Measurements from ENCODE around the gene SFSWAP.

The SFSWAP gene

DNA sequence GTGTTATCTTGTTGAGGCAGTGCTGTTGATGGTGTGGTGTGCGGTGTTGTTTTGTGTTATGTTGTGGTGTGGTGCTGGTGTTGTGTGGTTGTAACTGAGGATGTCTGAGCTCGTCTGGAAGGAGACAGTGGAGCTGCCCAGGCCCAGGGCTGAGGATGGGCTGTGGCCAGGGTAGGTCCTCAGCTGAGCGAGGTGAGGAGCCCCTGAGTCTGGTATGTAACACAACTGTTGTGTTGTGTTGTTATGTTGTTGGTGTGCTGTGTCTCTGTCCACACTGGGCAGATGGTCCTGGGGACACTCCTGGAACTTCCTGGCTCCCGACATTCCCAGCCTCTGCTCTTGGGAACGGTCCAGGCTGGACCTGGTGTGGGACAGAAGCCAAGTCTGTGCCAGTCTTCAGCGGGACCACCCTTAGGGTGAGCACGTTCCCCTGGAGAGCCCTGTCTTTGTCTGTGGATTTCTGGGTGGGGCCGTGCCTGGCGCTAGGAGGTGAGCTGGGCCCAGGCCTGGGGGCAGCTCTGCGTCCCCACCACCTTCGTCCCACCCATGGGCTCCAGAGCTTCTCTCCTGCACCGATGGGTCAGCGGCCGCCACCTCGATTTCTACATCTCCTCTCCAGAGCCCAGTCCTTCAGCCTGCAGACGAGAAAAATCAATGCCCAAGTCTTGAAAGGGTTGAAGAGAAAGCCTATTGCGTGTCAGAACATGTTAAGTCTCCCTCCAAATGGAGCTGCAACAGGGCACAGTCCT, 27.4 kb upstream of the SFSWAP start:
- TF ChIP-seq TEAD4 (IDR thresholded peaks at IDR 0.05) (no peak), TAF1 (IDR thresholded peaks at IDR 0.05; ENCODE audit: low read depth) (no peak), RAD21 (IDR thresholded peaks at IDR 0.05; ENCODE audit: low read depth) (no peak), EGR1 (IDR thresholded peaks at IDR 0.05) (no peak), FOXM1 (IDR thresholded peaks at IDR 0.05; ENCODE audit: borderline replicate concordance, low read depth) (no peak), CREB1 (IDR thresholded peaks at IDR 0.05; ENCODE audit: low read depth) (no peak), CEBPB (IDR thresholded peaks at IDR 0.05) (no peak), EP300 (IDR thresholded peaks at IDR 0.05; ENCODE audit: borderline replicate concordance) (no peak), TCF12 (IDR thresholded peaks at IDR 0.05; ENCODE audit: low read depth) (no peak), YY1 (IDR thresholded peaks at IDR 0.05; ENCODE audit: low read depth) (no peak), ZBTB7A (IDR thresholded peaks at IDR 0.05; ENCODE audit: low read depth) (no peak), NFIC (IDR thresholded peaks at IDR 0.05) (no peak)
- TF ChIP-seq, protein P1, sequence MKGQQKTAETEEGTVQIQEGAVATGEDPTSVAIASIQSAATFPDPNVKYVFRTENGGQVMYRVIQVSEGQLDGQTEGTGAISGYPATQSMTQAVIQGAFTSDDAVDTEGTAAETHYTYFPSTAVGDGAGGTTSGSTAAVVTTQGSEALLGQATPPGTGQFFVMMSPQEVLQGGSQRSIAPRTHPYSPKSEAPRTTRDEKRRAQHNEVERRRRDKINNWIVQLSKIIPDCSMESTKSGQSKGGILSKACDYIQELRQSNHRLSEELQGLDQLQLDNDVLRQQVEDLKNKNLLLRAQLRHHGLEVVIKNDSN (IDR thresholded peaks at IDR 0.05) = no peak
- TF ChIP-seq, protein P2, sequence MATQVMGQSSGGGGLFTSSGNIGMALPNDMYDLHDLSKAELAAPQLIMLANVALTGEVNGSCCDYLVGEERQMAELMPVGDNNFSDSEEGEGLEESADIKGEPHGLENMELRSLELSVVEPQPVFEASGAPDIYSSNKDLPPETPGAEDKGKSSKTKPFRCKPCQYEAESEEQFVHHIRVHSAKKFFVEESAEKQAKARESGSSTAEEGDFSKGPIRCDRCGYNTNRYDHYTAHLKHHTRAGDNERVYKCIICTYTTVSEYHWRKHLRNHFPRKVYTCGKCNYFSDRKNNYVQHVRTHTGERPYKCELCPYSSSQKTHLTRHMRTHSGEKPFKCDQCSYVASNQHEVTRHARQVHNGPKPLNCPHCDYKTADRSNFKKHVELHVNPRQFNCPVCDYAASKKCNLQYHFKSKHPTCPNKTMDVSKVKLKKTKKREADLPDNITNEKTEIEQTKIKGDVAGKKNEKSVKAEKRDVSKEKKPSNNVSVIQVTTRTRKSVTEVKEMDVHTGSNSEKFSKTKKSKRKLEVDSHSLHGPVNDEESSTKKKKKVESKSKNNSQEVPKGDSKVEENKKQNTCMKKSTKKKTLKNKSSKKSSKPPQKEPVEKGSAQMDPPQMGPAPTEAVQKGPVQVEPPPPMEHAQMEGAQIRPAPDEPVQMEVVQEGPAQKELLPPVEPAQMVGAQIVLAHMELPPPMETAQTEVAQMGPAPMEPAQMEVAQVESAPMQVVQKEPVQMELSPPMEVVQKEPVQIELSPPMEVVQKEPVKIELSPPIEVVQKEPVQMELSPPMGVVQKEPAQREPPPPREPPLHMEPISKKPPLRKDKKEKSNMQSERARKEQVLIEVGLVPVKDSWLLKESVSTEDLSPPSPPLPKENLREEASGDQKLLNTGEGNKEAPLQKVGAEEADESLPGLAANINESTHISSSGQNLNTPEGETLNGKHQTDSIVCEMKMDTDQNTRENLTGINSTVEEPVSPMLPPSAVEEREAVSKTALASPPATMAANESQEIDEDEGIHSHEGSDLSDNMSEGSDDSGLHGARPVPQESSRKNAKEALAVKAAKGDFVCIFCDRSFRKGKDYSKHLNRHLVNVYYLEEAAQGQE (IDR thresholded peaks at IDR 0.05; ENCODE audit: low read depth) = no peak
- TF ChIP-seq, protein P3, sequence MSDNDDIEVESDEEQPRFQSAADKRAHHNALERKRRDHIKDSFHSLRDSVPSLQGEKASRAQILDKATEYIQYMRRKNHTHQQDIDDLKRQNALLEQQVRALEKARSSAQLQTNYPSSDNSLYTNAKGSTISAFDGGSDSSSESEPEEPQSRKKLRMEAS (IDR thresholded peaks at IDR 0.05) = no peak

DNA sequence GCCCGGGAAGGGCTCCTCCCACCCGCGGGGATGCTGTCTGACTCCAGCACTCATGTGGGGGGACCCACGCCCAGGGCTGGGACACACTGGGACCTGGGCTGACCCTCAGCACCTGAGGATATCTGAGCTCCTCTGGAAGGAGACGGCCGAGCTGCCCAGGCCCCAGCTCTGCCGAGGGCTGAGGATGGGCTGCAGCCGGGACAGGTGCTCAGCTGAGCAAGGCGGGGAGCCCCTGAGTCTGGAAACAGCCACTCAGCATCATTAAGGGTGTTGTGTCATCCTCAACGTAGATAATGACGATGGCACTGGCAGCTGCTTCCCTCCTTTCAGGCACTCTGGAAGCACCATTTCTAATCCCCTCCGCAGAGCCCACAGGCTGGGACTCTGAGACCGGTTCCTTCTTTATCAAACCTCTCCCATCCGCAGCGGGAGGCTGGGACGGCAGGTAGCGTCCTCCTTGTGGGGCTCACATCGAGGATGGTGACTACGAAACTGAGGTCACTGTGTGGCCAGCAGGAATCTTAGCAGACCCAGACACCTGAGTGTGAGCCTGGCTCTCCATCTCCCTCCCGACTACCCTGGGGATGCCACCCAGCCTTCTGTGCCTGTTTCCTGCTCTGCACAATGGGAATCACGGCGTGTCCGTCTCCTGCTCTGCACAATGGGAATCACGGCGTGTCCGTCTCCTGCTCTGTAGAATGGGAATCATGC, 26.7 kb upstream of the SFSWAP start:
- TF ChIP-seq RAD21 (IDR thresholded peaks at IDR 0.05; ENCODE audit: low read depth) (no peak), NFIC (IDR thresholded peaks at IDR 0.05) (no peak), YY1 (IDR thresholded peaks at IDR 0.05; ENCODE audit: low read depth) (no peak)

DNA sequence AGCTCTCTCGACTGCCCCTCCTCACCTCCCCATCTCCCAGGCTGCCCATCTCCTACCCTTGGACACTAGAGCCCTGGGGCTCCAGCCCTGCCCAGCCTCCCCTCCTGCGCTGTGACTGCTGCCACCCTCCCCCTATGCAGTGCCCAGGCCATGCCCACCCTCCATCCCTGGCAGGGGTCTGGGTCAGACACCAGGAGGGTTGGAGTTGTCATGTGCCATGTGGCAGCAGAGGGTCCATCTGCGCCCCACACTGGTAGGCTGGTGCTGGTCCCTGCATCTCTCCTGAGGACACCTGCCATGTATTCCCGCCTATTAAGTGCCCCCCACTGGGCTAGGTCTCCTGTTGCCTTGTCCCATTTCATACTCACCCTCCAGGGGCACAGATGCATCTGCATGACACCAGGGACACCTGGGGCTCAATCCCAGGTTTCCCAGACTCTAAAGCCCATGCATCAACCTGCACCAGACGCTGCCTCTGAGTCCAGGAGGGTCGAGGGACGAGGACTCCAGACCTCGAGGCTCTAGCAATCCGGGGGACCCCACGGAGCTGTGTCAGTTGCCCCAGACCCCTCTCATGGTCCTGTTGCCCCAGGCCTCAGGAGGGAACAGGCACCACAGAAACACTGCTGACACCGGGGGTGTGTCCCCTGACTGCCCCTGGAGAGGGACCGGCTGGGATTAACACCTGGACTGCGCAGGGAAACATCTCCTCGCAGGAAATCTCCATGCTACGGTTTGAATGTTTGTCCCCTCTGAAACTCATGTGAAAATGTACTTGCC, 23.4 kb upstream of the SFSWAP start:
- TF ChIP-seq EP300 (IDR thresholded peaks at IDR 0.05; ENCODE audit: borderline replicate concordance) (no peak), FOXM1 (IDR thresholded peaks at IDR 0.05; ENCODE audit: borderline replicate concordance, low read depth) (no peak)

DNA sequence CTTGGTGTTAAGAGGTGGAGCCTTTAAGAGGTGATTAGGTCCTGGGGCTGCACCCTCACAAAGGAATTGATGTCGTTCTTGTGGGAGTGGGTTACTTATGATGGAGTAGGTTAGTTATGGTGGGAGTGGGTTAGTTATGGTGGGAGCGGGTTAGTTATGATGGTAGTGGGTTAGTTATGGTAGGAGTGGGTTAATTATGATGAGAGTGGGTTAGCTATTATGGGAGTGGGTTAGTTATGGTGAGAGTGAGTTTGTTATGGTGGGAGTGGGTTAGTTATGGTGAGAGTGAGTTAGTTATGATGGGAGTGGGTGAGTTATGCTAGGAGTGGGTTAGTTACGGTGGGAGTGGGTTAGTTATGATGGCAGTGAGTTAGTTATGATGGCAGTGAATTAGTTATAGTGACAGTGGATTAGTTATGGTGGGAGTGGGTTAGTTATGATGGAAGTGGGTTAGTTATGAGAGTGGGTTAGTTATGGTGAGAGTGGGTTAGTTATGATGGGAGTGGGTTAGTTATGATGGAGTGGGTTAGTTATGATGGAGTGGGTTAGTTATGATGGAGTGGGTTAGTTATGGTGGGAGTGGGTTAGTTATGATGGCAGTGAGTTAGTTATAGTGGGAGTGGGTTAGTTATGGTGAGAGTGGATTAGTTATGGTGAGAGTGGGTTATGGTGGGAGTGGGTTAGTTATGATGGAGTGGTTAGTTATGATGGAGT, 22.6 kb upstream of the SFSWAP start:
- no peak for TF ChIP-seq TAF1 (IDR thresholded peaks at IDR 0.05; ENCODE audit: low read depth)
- TF ChIP-seq CREB1 (IDR thresholded peaks at IDR 0.05; ENCODE audit: low read depth) = no peak
- TF ChIP-seq EGR1 (IDR thresholded peaks at IDR 0.05) = no peak
- TF ChIP-seq TCF12 (IDR thresholded peaks at IDR 0.05; ENCODE audit: low read depth) = no peak
- TF ChIP-seq, protein P2 (IDR thresholded peaks at IDR 0.05; ENCODE audit: low read depth) = no peak
- TF ChIP-seq FOXM1 (IDR thresholded peaks at IDR 0.05; ENCODE audit: borderline replicate concordance, low read depth) = no peak
- no peak for TF ChIP-seq ZBTB7A (IDR thresholded peaks at IDR 0.05; ENCODE audit: low read depth)
- no peak for TF ChIP-seq TEAD4 (IDR thresholded peaks at IDR 0.05)
- TF ChIP-seq YY1 (IDR thresholded peaks at IDR 0.05; ENCODE audit: low read depth) = no peak
- TF ChIP-seq NFIC (IDR thresholded peaks at IDR 0.05) = no peak
- TF ChIP-seq, protein P1 (IDR thresholded peaks at IDR 0.05) = no peak
- no peak for TF ChIP-seq RAD21 (IDR thresholded peaks at IDR 0.05; ENCODE audit: low read depth)
- no peak for TF ChIP-seq EP300 (IDR thresholded peaks at IDR 0.05; ENCODE audit: borderline replicate concordance)
- TF ChIP-seq, protein P3 (IDR thresholded peaks at IDR 0.05) = no peak

DNA sequence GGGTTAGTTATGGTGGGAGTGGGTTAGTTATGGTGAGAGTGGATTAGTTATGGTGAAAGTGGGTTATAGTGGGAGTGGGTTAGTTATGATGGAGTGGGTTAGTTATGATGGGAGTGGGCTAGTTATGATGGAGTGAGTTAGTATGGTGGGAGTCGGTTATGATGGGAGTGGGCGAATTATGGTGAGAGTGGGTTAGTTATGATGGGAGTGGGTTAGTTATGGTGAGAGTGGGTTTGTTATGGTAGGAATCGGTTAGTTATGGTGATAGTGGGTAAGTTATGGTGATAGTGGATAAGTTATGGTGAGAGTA, 22.1 kb upstream of the SFSWAP start:
- TF ChIP-seq FOXM1 (IDR thresholded peaks at IDR 0.05; ENCODE audit: borderline replicate concordance, low read depth) = no peak
- TF ChIP-seq CREB1 (IDR thresholded peaks at IDR 0.05; ENCODE audit: low read depth) = no peak
- TF ChIP-seq TCF12 (IDR thresholded peaks at IDR 0.05; ENCODE audit: low read depth) = no peak
- no peak for TF ChIP-seq EGR1 (IDR thresholded peaks at IDR 0.05)
- TF ChIP-seq, protein P2 (IDR thresholded peaks at IDR 0.05; ENCODE audit: low read depth) = no peak
- TF ChIP-seq, protein P1 (IDR thresholded peaks at IDR 0.05) = no peak
- TF ChIP-seq RAD21 (IDR thresholded peaks at IDR 0.05; ENCODE audit: low read depth) = no peak
- TF ChIP-seq NFIC (IDR thresholded peaks at IDR 0.05) = no peak
- TF ChIP-seq TAF1 (IDR thresholded peaks at IDR 0.05; ENCODE audit: low read depth) = no peak
- TF ChIP-seq EP300 (IDR thresholded peaks at IDR 0.05; ENCODE audit: borderline replicate concordance) = no peak
- no peak for TF ChIP-seq YY1 (IDR thresholded peaks at IDR 0.05; ENCODE audit: low read depth)
- TF ChIP-seq CEBPB (IDR thresholded peaks at IDR 0.05) = no peak
- no peak for TF ChIP-seq ZBTB7A (IDR thresholded peaks at IDR 0.05; ENCODE audit: low read depth)

All from Ishikawa (cell line).